Adrenal gland (tissue), 12 donors: ENCODE measurements around the gene PRKD1. TPM values are rescaled to one million over a fixed set of nuclear protein-coding genes. Genes with fewer than 3 reads are reported as not detected.

Source experiments
- DNase-seq, 7 donors: peaks; one replicate each; pipeline ENCODE4 v3.0.0-alpha.2; 2019 to 2020
- H3K27ac ChIP-seq, 5 donors: fragments of 200-600 bp; sonication (generic) in 4 of 5; 1 replicate in 3 of 5; 2 replicates in 2 of 5; pipeline versions ENCODE4 v1.5.1 to v1.8.0; 2016 to 2020; ENCODE audit warnings: mild to moderate bottlenecking in 1 of 5
- H3K27me3 ChIP-seq: fragments of 200-600 bp; 2 replicates; pipeline ENCODE4 v1.8.0; 2021
- H3K36me3 ChIP-seq, 2 donors: fragments of 200-600 bp; replicated peaks in 1 of 2; 1 replicate in 1 of 2; 2 replicates in 1 of 2; pipeline versions ENCODE4 v1.5.1 to v1.8.0; 2018 to 2022
- H3K4me1 ChIP-seq, 2 donors: fragments of 200-600 bp; replicated peaks in 1 of 2; 1 replicate in 1 of 2; 2 replicates in 1 of 2; pipeline versions ENCODE4 v1.5.1 to v1.8.0; 2018 to 2021
- H3K4me3 ChIP-seq, 4 donors: fragments of 200-600 bp; sonication (generic) in 3 of 4; one replicate each; pipeline ENCODE4 v1.5.1; 2016 to 2018
- H3K9me3 ChIP-seq, 3 donors: fragments of 200-600 bp; sonication (generic) in 1 of 3; replicated peaks in 1 of 3; 1 replicate in 2 of 3; 2 replicates in 1 of 3; pipeline versions ENCODE4 v1.5.1 to v1.8.0; 2016 to 2021
- CTCF ChIP-seq, 6 experiments: fragments of 450-650 bp in 4 of 6; fragments of 200-600 bp in 2 of 6; sonication (generic) in 1 of 6; IDR thresholded peaks; 1 replicate in 5 of 6; 2 replicates in 1 of 6; pipeline versions ENCODE4 v1.5.1 to v1.8.0; 2016 to 2021; ENCODE audit warnings: antibody characterized with exemption in 6 of 6, mild to moderate bottlenecking in 2 of 6, moderate library complexity in 1 of 6
- POLR2A ChIP-seq, 2 donors: fragments of 450-650 bp; IDR thresholded peaks; one replicate each; pipeline ENCODE4 v1.6.1; 2017; ENCODE audit warnings: antibody characterized with exemption in 2 of 2, mild to moderate bottlenecking in 2 of 2, moderate library complexity in 1 of 2
- WGBS, 4 donors: extraction: QIAGEN DNeasy Blood & Tissue Kit in 2 of 4; methylation state at CpG; one replicate each; pipeline versions ENCODE4 v1.1.5 to v1.1.7; 2013 to 2017; 5-methylcytosine and 5-hydroxymethylcytosine counted together
- intact Hi-C, 2 donors: fragments of 100-400 bp; cut with DNase I; formaldehyde crosslinking; loops; one replicate each; pipeline versions ENCODE4 v1.14.1 to v1.15.0; 2022 to 2023
- polyA plus RNA-seq, 3 donors: library from polyadenylated mRNA; stranded (reverse); fragments of 200-250 nt in 2 of 3; fragments of 350-450 nt in 1 of 3; fragmentation: Illumina TruSeq in 1 of 3; extraction: RNeasy Lipid Tissue Mini Kit (QIAGEN cat#74804) in 1 of 3; gene quantifications; one replicate each; pipeline ENCODE4 v1.2.3, GENCODE V29; 2013 to 2014
- total RNA-seq, 9 donors: library from RNA; depleted of rRNA in 4 of 9; stranded (reverse); fragments of >200 nt in 4 of 9; fragments of 120-200 nt in 1 of 9; fragmentation: NEBNext Ultra II Directional in 1 of 9; extraction: Animal tissue kit (Norgen Biotek cat#: 25700) in 1 of 9; gene quantifications; one replicate each; pipeline versions ENCODE4 v1.1.0 to v1.2.4, GENCODE V29; 2013 to 2023
- donor health status: healthy with polysubstance abuse.
- donor health status: Bipolar disorder and iron deficiency.
- donor health status: DM: yes; HTN: yes; CAD: no.
- donor health status: DM: no; HTN: no; CAD: no.
- donor health status: DM: no; HTN: no; CAD: no.
- donor health status: DM: yes; HTN: yes; CAD: no.

The PRKD1 gene
- total and polyA plus RNA-seq, 12 donors, result 6.9 to 30.1 (median 22.0) TPM

DNA sequence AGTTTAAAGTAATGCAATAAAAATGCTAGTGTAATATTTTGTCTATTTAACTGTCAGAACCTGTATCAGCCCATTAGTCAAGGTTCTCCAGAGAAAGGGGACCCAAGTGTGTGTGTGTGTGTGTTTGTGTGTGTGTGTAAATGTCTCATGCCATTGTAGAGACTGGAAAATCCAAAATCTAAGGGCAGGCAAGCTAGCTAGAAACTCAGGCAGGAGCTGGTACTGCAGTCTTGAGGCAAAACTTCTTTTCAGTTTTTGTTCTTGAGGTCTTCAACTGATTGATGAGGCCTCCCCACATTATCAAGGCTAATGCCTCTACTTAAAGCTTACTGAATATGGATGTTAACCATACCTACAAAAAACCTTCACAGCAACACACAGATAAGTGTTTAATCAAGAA, 126.7 kb downstream of the PRKD1 start:
- Histone ChIP-seq H3K27me3 (no peaks in the 10 kb centered on the region), H3K9me3 (no peaks in the 10 kb centered on the region), H3K4me1 (peaks cover 0 to 2% of the 10 kb centered on the region in 2 donors), H3K4me3 (no peak overlapping the region), H3K27ac (no peak overlapping the region), H3K36me3 (no peaks in the 10 kb centered on the region)
- TF ChIP-seq CTCF (IDR thresholded peaks at IDR 0.05) (peak in 1 of 6 experiments; percentile 17), POLR2A (IDR thresholded peaks at IDR 0.05) (no peak)
- intact Hi-C loops, result no loop called here
- no peak for DNase-seq

DNA sequence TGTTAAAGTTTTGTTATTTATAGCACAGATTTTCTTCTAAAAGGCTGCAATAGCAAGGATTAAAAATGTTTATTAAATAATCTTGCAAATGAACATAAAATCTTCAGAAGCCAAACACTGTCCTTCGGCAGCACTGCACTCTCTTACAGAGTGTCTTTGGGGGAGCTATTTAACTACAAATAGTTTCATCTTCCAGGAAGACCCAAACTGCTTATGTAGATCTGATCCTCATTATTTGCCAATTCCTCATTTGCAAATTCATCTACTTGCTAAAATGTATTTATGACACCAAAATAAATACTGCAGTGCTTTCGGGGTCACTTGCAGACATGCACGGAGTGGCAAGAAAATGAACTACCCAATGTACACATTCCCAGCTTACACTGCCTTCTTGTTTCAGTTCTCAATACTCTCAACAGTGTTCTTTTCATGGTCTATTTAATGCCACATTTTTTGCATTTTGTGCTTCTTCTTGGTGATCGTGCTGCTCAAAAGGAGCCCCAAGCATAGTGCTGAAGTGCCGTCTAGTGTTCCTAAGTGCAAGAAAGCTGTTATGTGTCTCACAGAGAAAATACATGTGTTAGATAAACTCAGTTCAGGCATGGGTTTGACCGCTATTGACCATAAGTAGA, 128.1 kb downstream of the PRKD1 start:
- 78 to 89% (median 85%) methylated on average over 6 of the region's 6 CpGs for WGBS, 4 donors
- H3K4me1 ChIP-seq, result no peaks in the 10 kb centered on the region
- no peaks in the 10 kb centered on the region for H3K9me3 ChIP-seq
- H3K27me3 ChIP-seq, result no peaks in the 10 kb centered on the region
- intact Hi-C loops, result no loop called here
- no peak for DNase-seq
- no peak overlapping the region for H3K27ac ChIP-seq
- no peak overlapping the region for H3K4me3 ChIP-seq
- no peaks in the 10 kb centered on the region for H3K36me3 ChIP-seq
- TF ChIP-seq POLR2A (IDR thresholded peaks at IDR 0.05), result no peak
- TF ChIP-seq CTCF (IDR thresholded peaks at IDR 0.05), result no peak

- H3K36me3 ChIP-seq, result no peaks in the 10 kb centered on the region
Observed at GRCh38 chr14:29798811-29799210, 128.8 kb downstream of the PRKD1 start.

GRCh38 chr14:29798108-29798663, 129.5 kb downstream of the PRKD1 start:
- intact Hi-C loops, result no loop called here
- TF ChIP-seq POLR2A (IDR thresholded peaks at IDR 0.05), result no peak
- no peak for TF ChIP-seq CTCF (IDR thresholded peaks at IDR 0.05)
- 87 to 97% (median 96%) methylated on average over 2 of the region's 2 CpGs for WGBS, 4 donors
- no peak overlapping the region for H3K27ac ChIP-seq
- no peaks in the 10 kb centered on the region for H3K9me3 ChIP-seq
- no peaks in the 10 kb centered on the region for H3K4me1 ChIP-seq
- H3K36me3 ChIP-seq, result no peaks in the 10 kb centered on the region
- no peaks in the 10 kb centered on the region for H3K27me3 ChIP-seq
- no peak for DNase-seq
- H3K4me3 ChIP-seq, result no peak overlapping the region

More at GRCh38 chr14:29798811-29799210, 128.8 kb downstream of the PRKD1 start:
- no peaks in the 10 kb centered on the region for H3K4me1 ChIP-seq
- TF ChIP-seq CTCF (IDR thresholded peaks at IDR 0.05) (no peak), POLR2A (IDR thresholded peaks at IDR 0.05) (no peak)
- no peaks in the 10 kb centered on the region for H3K27me3 ChIP-seq
- intact Hi-C loops, result no loop called here
- H3K4me3 ChIP-seq, result no peak overlapping the region
- H3K27ac ChIP-seq, result no peak overlapping the region
- DNase-seq, result no peak
- whole genome bisulfite sequencing, 4 donors, result 73 to 79% (median 75%) methylated on average over 2 of the region's 2 CpGs
- no peaks in the 10 kb centered on the region for H3K9me3 ChIP-seq
